Jurkat, Clone E6-1 (cell line): ENCODE results near the gene AMBRA1. TPM values are rescaled to one million over a fixed set of nuclear protein-coding genes. Genes with fewer than 3 reads are reported as not detected.

ENCODE experiments used
- DNase-seq: peaks from one replicate; pipeline ENCODE4 v3.0.0-alpha.2; 2011; ENCODE audit warnings: low read depth, low spot score
- H3K4me3 ChIP-seq: 2 replicates; pipeline ENCODE4 v1.5.1; 2011; ENCODE audit warnings: mild to moderate bottlenecking, low read length, control low read depth, moderate library complexity
- polyA plus RNA-seq: library from polyadenylated mRNA; unstranded; fragments of >200 nt; gene quantifications from one replicate; pipeline ENCODE4 v1.2.1, GENCODE V29; 2012; ENCODE audit warnings: missing spikeins; ENCODE audit not compliant: insufficient read length, insufficient read depth

The AMBRA1 gene
- 15.4 TPM for polyA plus RNA-seq

- DNase-seq, result peak; percentile 94
- H3K4me3 ChIP-seq, result peak within 1 kb of the TSS; percentile 77
Measured at GRCh38 chr11:46593550-46594373, at the start of gene AMBRA1. AMBRA1 (minus strand) TSS chr11:46594023; CDS start chr11:46548380, 45,643 bp downstream.

- H3K4me3 ChIP-seq, result no peak overlapping the region
- no peak for DNase-seq
Measured at GRCh38 chr11:46643531-46643930, 49.7 kb upstream of the AMBRA1 start.

GRCh38 chr11:46642627-46643335 is 49.0 kb upstream of the AMBRA1 start:
- no peak overlapping the region for H3K4me3 ChIP-seq
- no peak for DNase-seq

GRCh38 chr11:46641639-46642038 is 47.8 kb upstream of the AMBRA1 start:
- no peak overlapping the region for H3K4me3 ChIP-seq
- DNase-seq, result no peak

- H3K4me3 ChIP-seq, result no peak overlapping the region
- DNase-seq, result no peak
Measured at GRCh38 chr11:46640036-46640788, 46.4 kb upstream of the AMBRA1 start.

- peak; percentile 41 for DNase-seq
Measured at GRCh38 chr11:46639197-46639839, 45.5 kb upstream of the AMBRA1 start.

GRCh38 chr11:46637546-46637945 is 43.7 kb upstream of the AMBRA1 start:
- no peak overlapping the region for H3K4me3 ChIP-seq
- DNase-seq, result no peak

More at GRCh38 chr11:46639197-46639839, 45.5 kb upstream of the AMBRA1 start:
- no peak overlapping the region for H3K4me3 ChIP-seq

- no peak overlapping the region for H3K4me3 ChIP-seq
- no peak for DNase-seq
Measured at GRCh38 chr11:46635557-46636139, 41.8 kb upstream of the AMBRA1 start.

- no peak for DNase-seq
- H3K4me3 ChIP-seq, result no peak overlapping the region
Measured at GRCh38 chr11:46633291-46634217, 39.7 kb upstream of the AMBRA1 start.

- H3K4me3 ChIP-seq, result no peak overlapping the region
- no peak for DNase-seq
Measured at GRCh38 chr11:46632502-46632901, 38.7 kb upstream of the AMBRA1 start.

GRCh38 chr11:46631676-46632075 is 37.9 kb upstream of the AMBRA1 start:
- DNase-seq, result no peak
- no peak overlapping the region for H3K4me3 ChIP-seq

GRCh38 chr11:46630237-46630636 is 36.4 kb upstream of the AMBRA1 start:
- no peak for DNase-seq
- no peak overlapping the region for H3K4me3 ChIP-seq

GRCh38 chr11:46628961-46629360 is 35.1 kb upstream of the AMBRA1 start:
- DNase-seq, result no peak
- no peak overlapping the region for H3K4me3 ChIP-seq

GRCh38 chr11:46625406-46625805 is 31.6 kb upstream of the AMBRA1 start:
- H3K4me3 ChIP-seq, result no peak overlapping the region
- no peak for DNase-seq

GRCh38 chr11:46618837-46619236 is 25.0 kb upstream of the AMBRA1 start:
- no peak for DNase-seq
- peak overlapping the region; percentile 68 for H3K4me3 ChIP-seq

- H3K4me3 ChIP-seq, result peak overlapping the region; percentile 68
- DNase-seq, result no peak
Measured at GRCh38 chr11:46617972-46618314, 24.1 kb upstream of the AMBRA1 start.

GRCh38 chr11:46617134-46617971 is 23.5 kb upstream of the AMBRA1 start, which contains the start of the genes ATG13 and HARBI1:
ATG13 (plus strand) TSS chr11:46617553; CDS start chr11:46644292, 26,739 bp downstream.
HARBI1 (minus strand) TSS chr11:46617227; CDS start chr11:46616237, 990 bp downstream.
- peak within 1 kb of the TSS; percentile 68 for H3K4me3 ChIP-seq
- DNase-seq, result peak; percentile 81
